Transverse colon (tissue), 4 donors: ENCODE results near the gene PI4KA.

Source experiments
- CTCF ChIP-seq, 5 experiments: fragments of 200-600 bp in 3 of 5; fragments of 450-650 bp in 2 of 5; sonication (generic) in 3 of 5; IDR thresholded peaks; 1 replicate in 2 of 5; 2 replicates in 3 of 5; pipeline ENCODE4 v1.5.1; 2016 to 2017; ENCODE audit warnings: antibody characterized with exemption in 5 of 5, inconsistent platforms in 3 of 5, mild to moderate bottlenecking in 2 of 5, moderate library complexity in 1 of 5
- POLR2A ChIP-seq: fragments of 450-650 bp; IDR thresholded peaks from one replicate; pipeline ENCODE4 v1.6.1; 2016; ENCODE audit warnings: antibody characterized with exemption, mild to moderate bottlenecking, moderate library complexity
- POLR2AphosphoS5 ChIP-seq, 3 donors: sonication (generic); formaldehyde crosslinking; IDR thresholded peaks; one replicate each; pipeline ENCODE4 v1.6.1; 2016; ENCODE audit warnings: antibody characterized with exemption in 3 of 3

DNA sequence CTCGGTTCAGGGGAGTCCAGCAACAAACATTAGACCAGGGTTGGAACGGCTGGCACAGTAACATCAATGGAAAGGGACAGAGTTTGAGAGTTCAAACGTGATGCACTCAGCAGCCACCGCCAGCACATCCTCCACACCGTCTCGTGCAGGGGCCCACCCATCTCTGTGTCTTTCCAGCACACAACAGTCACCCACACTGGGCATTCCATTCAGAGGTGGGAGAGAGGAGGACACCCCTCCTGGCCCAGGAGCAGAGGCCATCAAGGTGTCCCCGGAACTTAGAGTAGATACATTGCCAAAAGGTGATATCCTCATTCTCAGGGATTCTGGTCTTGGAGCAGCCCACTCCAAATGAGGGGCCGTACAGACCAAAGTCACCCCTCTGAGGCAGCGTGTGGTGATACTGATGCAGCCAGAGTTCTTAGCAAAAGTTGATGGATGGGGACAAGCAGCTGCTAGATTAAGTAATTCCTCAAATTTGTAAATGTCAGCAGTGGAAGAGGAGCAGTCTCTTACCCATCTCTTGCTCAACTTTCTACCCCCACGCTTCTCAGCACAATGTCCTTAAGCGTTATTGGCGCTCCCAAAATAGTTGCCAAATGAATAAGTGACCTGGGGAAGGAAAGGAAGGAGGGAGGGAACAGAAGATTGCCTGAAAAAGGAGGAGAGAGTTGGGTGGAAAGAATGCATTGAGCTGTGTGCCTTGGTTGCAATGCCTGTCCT lies 5.7 kb upstream of the PI4KA start:
- no peak for TF ChIP-seq POLR2A
- no peak for TF ChIP-seq CTCF (IDR thresholded peaks at IDR 0.05)
- TF ChIP-seq POLR2AphosphoS5 (IDR thresholded peaks at IDR 0.05), result no peak
